Right lobe of liver (tissue), 4 donors: ENCODE measurements around the gene SPATA46.

Experiments used
- CTCF ChIP-seq, 4 donors: fragments of 200-600 bp in 3 of 4; fragments of 450-650 bp in 1 of 4; IDR thresholded peaks; one replicate each; pipeline versions ENCODE4 v1.5.1 to v1.8.0; 2016 to 2022; ENCODE audit warnings: antibody characterized with exemption in 4 of 4, mild to moderate bottlenecking in 2 of 4
- POLR2A ChIP-seq: fragments of 450-650 bp; IDR thresholded peaks from one replicate; pipeline ENCODE4 v1.6.1; 2017; ENCODE audit warnings: antibody characterized with exemption, mild to moderate bottlenecking
- donor health status: DM: no; HTN: no; CAD: no.
- donor health status: DM: no; HTN: no; CAD: no.
- donor health status: DM: no; HTN: yes; CAD: no.

GRCh38 chr1:162385702-162386101, 9.0 kb upstream of the SPATA46 start:
- no peak for TF ChIP-seq CTCF (IDR thresholded peaks at IDR 0.05)
- TF ChIP-seq POLR2A = no peak
